SKM-1 (cell line): ENCODE data around the gene ALS2CL.

Experiments
- DNase-seq: peaks from one replicate; lab custom pipeline; 2025; ENCODE audit not compliant: unreplicated experiment; lab: John Stamatoyannopoulos, UW

ALS2CL gene

GRCh38 chr3:46716461-46717441 is 23.3 kb upstream of the ALS2CL start:
- no peak for DNase-seq

GRCh38 chr3:46715507-46716175 is 22.2 kb upstream of the ALS2CL start:
- DNase-seq, result no peak

- DNase-seq, result no peak
Observed at GRCh38 chr3:46714728-46715506, 21.4 kb upstream of the ALS2CL start.

- DNase-seq, result no peak
Observed at GRCh38 chr3:46713898-46714552, 20.5 kb upstream of the ALS2CL start.

- DNase-seq, result no peak
Observed at GRCh38 chr3:46713050-46713897, 19.8 kb upstream of the ALS2CL start.

GRCh38 chr3:46712191-46713049 is 18.9 kb upstream of the ALS2CL start:
- no peak for DNase-seq

- DNase-seq, result no peak
Observed at GRCh38 chr3:46711760-46712159, 18.3 kb upstream of the ALS2CL start.

GRCh38 chr3:46711305-46711704 is 17.8 kb upstream of the ALS2CL start:
- DNase-seq, result no peak

- no peak for DNase-seq
Observed at GRCh38 chr3:46710671-46711295, 17.3 kb upstream of the ALS2CL start.

- no peak for DNase-seq
Observed at GRCh38 chr3:46710229-46710628, 16.8 kb upstream of the ALS2CL start.

- DNase-seq, result no peak
Observed at GRCh38 chr3:46709721-46710120, 16.2 kb upstream of the ALS2CL start.

- DNase-seq, result no peak
Observed at GRCh38 chr3:46709157-46709654, 15.7 kb upstream of the ALS2CL start.

GRCh38 chr3:46708401-46709156 is 15.1 kb upstream of the ALS2CL start:
- DNase-seq, result no peak

- DNase-seq, result no peak
Observed at GRCh38 chr3:46707601-46708011, 14.1 kb upstream of the ALS2CL start.

GRCh38 chr3:46706771-46707582 is 13.5 kb upstream of the ALS2CL start:
- DNase-seq, result no peak

GRCh38 chr3:46705751-46706552 is 12.5 kb upstream of the ALS2CL start:
- no peak for DNase-seq
